ENCODE data around the gene NHLH1.
"Not testable (repeated sequence)": the region's sequence is repeated elsewhere in the genome, so short reads cannot be mapped to it uniquely, and the experiment has no call there.

The NHLH1 gene

DNA sequence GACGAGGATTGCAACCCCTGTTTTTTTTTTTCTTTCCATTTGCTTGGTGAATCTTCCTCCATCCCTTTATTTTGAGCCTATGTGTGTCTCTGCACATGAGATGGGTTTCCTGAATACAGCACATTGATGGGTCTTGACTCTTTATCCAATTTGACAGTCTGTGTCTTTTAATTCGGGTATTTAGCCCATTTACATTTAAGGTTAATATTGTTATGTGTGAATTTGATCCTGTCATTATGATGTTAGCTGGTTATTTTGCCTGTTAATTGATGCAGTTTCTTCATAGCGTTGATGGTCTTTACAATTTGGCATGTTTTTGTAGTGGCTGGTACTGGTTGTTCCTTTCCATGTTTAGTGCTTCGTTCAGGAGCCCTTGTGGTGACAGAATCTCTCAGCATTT is 21.5 kb downstream of the NHLH1 start:
- H3K4me3 Mint-ChIP-seq; DNase-seq; ATAC-seq; H3K27ac Mint-ChIP-seq; H3K36me3 Mint-ChIP-seq (ENCODE audit: low read depth); H3K27me3 Mint-ChIP-seq; H3K9me3 Mint-ChIP-seq; H3K4me1 Mint-ChIP-seq: not testable (repeated sequence)

GRCh38 chr1:160394673-160395072 is 27.8 kb downstream of the NHLH1 start:
- no peaks in the 10 kb centered on the region for H3K9me3 Mint-ChIP-seq
- H3K4me3 Mint-ChIP-seq = no peak overlapping the region
- DNase-seq = no peak
- no peaks in the 10 kb centered on the region for H3K4me1 Mint-ChIP-seq
- peaks cover 3% of the 10 kb centered on the region for H3K27me3 Mint-ChIP-seq
- ATAC-seq = no peak
- H3K27ac Mint-ChIP-seq = no peak overlapping the region
- H3K36me3 Mint-ChIP-seq (ENCODE audit: low read depth) = no peaks in the 10 kb centered on the region

DNA sequence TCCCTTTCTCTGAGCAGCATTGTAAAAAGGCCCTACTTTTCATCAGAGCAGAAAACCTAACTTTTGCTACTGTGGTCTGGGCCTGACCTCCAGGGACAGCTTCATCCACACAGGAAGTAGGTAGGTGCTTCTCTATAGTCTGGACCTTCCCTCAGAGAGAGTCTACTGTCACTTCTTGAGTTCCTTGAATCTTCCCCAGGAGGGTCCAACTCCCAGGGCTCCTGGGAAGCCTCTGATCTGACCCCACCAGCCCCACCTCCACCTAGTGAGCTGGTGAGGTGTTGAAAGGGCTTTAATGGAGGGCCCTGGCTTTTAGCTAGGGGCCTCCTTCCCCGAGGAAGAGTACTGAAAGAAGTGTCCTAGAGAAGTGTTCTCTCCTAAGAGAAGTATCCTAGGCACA is 30.8 kb downstream of the NHLH1 start:
- Mint-ChIP-seq H3K27ac (no peak overlapping the region), H3K4me1 (peaks cover 11% of the 10 kb centered on the region), H3K4me3 (no peak overlapping the region), H3K9me3 (no peaks in the 10 kb centered on the region), H3K27me3 (peaks cover 14% of the 10 kb centered on the region), H3K36me3 (ENCODE audit: low read depth) (no peaks in the 10 kb centered on the region)
- DNase-seq = no peak
- no peak for ATAC-seq

DNA sequence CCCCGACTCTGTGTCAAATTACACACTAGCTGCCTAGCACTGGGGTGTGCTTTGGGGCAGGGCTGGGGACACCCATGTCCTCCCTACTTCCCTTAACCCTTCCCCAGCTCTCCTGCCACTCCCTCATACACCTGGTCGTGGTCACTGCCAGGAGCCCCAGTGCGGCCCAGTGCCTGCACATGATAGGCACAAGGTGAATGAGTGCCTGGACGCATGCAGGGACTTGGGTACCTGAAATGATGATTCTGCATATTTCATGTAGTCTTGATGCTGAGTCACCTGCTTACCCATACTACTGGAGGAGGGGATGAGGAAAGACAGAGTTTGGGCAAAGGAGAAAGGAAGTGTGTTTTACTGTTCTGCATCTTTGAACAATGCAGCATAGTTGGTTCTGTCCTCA is 32.0 kb downstream of the NHLH1 start:
- Mint-ChIP-seq H3K4me3 (no peak overlapping the region), H3K4me1 (peaks cover 11% of the 10 kb centered on the region), H3K27ac (no peak overlapping the region), H3K36me3 (ENCODE audit: low read depth) (no peaks in the 10 kb centered on the region), H3K9me3 (no peaks in the 10 kb centered on the region), H3K27me3 (peaks cover 14% of the 10 kb centered on the region)
- peak; percentile 13 for ATAC-seq
- no peak for DNase-seq

DNA sequence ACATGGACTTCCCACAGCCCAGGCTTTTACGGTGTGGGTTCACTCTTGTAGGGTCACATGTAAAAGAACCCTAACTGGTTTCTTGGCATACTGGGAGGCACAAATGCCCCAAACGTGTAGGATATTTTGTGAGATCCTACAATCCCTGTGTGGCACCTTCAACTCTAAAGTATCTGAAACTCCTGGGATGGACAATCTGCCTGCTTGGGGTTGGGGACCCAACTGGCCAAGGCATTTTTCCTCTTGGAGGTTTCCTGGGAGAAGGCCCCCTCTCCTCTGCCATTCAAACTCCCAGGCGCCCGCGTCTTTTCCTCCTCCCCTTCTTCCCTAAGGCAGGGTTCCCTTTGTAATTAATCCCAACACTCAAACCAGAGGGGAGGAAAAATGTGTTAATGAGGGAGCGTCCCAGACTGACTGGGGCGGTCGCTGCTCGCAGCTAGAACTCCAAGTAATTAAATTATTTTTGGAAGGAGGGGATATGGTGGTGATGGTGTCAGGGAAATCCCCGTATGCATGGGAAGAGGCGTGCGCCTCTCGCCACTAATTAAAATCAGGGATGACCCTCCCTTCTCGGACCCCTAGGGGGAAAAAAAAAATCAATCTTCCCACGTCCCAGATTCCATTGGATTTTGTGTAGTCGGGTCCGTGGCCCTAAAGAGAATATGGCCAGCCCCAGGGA is 32.8 kb downstream of the NHLH1 start:
- Mint-ChIP-seq H3K27me3 (peaks cover 13% of the 10 kb centered on the region), H3K4me3 (peak overlapping the region; percentile 31), H3K36me3 (ENCODE audit: low read depth) (no peaks in the 10 kb centered on the region), H3K9me3 (no peaks in the 10 kb centered on the region), H3K27ac (no peak overlapping the region), H3K4me1 (peaks cover 11% of the 10 kb centered on the region)
- ATAC-seq (no peak), DNase-seq (no peak)

DNA sequence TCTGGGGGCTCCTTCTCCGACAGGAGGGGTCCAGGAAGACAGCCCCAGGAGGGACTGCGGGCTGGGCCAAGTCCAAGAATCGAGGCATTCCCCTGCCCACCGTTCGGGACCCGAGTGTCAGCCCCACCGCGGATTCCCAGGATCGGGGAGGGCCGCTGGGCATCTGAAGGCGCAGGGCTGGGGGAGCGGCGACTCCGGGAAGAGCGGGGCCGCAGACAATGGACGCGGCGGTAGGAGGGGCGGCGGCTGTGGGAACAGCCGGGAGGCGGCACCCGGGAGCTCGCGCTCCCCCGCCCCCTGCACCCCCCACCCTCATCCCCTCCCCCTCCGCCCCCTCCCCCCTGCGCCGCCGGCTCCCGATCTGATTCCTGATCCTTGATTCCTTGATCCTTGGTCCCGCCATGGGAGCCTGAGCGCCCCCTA is 33.4 kb downstream of the NHLH1 start, which contains the start of gene VANGL2:
VANGL2 (plus strand) TSS at position 342 of the 423 bp plus-strand sequence. CDS start 15,274 bp downstream, outside the sequence.
- Mint-ChIP-seq H3K4me3 (peak within 1 kb of the TSS; percentile 39), H3K27me3 (peaks cover 12% of the 10 kb centered on the region), H3K27ac (no peak within 1 kb of the TSS), H3K36me3 (ENCODE audit: low read depth) (no peaks in the 10 kb centered on the region), H3K9me3 (no peaks in the 10 kb centered on the region), H3K4me1 (peaks cover 11% of the 10 kb centered on the region)
- ATAC-seq (no peak), DNase-seq (peak; percentile 65)

GRCh38 chr1:160400646-160401486 is 34.0 kb downstream of the NHLH1 start:
- Mint-ChIP-seq H3K27ac (no peak overlapping the region), H3K36me3 (ENCODE audit: low read depth) (no peaks in the 10 kb centered on the region), H3K27me3 (peaks cover 12% of the 10 kb centered on the region), H3K4me3 (peak overlapping the region; percentile 39), H3K9me3 (no peaks in the 10 kb centered on the region), H3K4me1 (peaks cover 11% of the 10 kb centered on the region)
- ATAC-seq (peak; percentile 38), DNase-seq (no peak)

DNA sequence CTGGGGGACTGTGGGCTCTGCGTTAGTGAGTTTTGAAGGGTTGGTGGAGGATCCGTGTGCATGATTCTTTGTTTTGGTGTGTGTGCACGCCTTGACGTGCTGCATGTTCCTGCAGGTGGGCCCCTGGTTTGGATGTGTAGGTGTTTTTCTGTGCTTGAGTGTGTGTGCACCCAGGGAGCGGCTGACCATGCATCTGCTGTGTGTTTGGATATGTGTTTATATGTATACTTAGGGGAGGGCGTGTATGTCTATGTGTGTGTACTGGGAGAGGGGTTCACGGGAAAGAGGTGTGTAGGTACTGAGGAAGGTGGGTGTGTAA is 34.6 kb downstream of the NHLH1 start:
- Mint-ChIP-seq H3K9me3 (no peaks in the 10 kb centered on the region), H3K27ac (no peak overlapping the region), H3K4me1 (peaks cover 11% of the 10 kb centered on the region), H3K36me3 (ENCODE audit: low read depth) (no peaks in the 10 kb centered on the region), H3K27me3 (peaks cover 10% of the 10 kb centered on the region), H3K4me3 (peak overlapping the region; percentile 39)
- no peak for DNase-seq
- ATAC-seq = peak; percentile 27

GRCh38 chr1:160402001-160402795 is 35.3 kb downstream of the NHLH1 start:
- DNase-seq = no peak
- H3K4me1 Mint-ChIP-seq = peaks cover 11% of the 10 kb centered on the region
- ATAC-seq = no peak
- peaks cover 10% of the 10 kb centered on the region for H3K27me3 Mint-ChIP-seq
- no peaks in the 10 kb centered on the region for H3K36me3 Mint-ChIP-seq (ENCODE audit: low read depth)
- peak overlapping the region; percentile 39 for H3K4me3 Mint-ChIP-seq
- no peak overlapping the region for H3K27ac Mint-ChIP-seq
- H3K9me3 Mint-ChIP-seq = no peaks in the 10 kb centered on the region

GRCh38 chr1:160403244-160403643 is 36.4 kb downstream of the NHLH1 start:
- Mint-ChIP-seq H3K9me3 (no peaks in the 10 kb centered on the region), H3K4me1 (peaks cover 11% of the 10 kb centered on the region), H3K27ac (no peak overlapping the region), H3K4me3 (no peak overlapping the region), H3K36me3 (ENCODE audit: low read depth) (no peaks in the 10 kb centered on the region), H3K27me3 (peaks cover 10% of the 10 kb centered on the region)
- no peak for DNase-seq
- no peak for ATAC-seq

GRCh38 chr1:160404094-160404493 is 37.2 kb downstream of the NHLH1 start:
- H3K4me1 Mint-ChIP-seq = peaks cover 11% of the 10 kb centered on the region
- H3K4me3 Mint-ChIP-seq = no peak overlapping the region
- no peaks in the 10 kb centered on the region for H3K9me3 Mint-ChIP-seq
- no peak for ATAC-seq
- peaks cover 10% of the 10 kb centered on the region for H3K27me3 Mint-ChIP-seq
- H3K27ac Mint-ChIP-seq = no peak overlapping the region
- H3K36me3 Mint-ChIP-seq (ENCODE audit: low read depth) = no peaks in the 10 kb centered on the region
- no peak for DNase-seq

GRCh38 chr1:160405331-160405877 is 38.5 kb downstream of the NHLH1 start:
- ATAC-seq (no peak), DNase-seq (no peak)
- no peak overlapping the region for H3K4me3 Mint-ChIP-seq
- H3K9me3 Mint-ChIP-seq = no peaks in the 10 kb centered on the region
- no peaks in the 10 kb centered on the region for H3K36me3 Mint-ChIP-seq (ENCODE audit: low read depth)
- H3K27me3 Mint-ChIP-seq = peaks cover 10% of the 10 kb centered on the region
- H3K4me1 Mint-ChIP-seq = peaks cover 11% of the 10 kb centered on the region
- H3K27ac Mint-ChIP-seq = no peak overlapping the region

- no peaks in the 10 kb centered on the region for H3K9me3 Mint-ChIP-seq
Measured at GRCh38 chr1:160406131-160406968, 39.5 kb downstream of the NHLH1 start.

More at GRCh38 chr1:160406131-160406968, 39.5 kb downstream of the NHLH1 start:
- Mint-ChIP-seq H3K4me1 (peaks cover 8% of the 10 kb centered on the region), H3K27me3 (peaks cover 7% of the 10 kb centered on the region), H3K36me3 (ENCODE audit: low read depth) (no peaks in the 10 kb centered on the region), H3K4me3 (no peak overlapping the region), H3K27ac (no peak overlapping the region)
- ATAC-seq (no peak), DNase-seq (no peak)
